Measurements from ENCODE around the gene NPTX1.

DNA sequence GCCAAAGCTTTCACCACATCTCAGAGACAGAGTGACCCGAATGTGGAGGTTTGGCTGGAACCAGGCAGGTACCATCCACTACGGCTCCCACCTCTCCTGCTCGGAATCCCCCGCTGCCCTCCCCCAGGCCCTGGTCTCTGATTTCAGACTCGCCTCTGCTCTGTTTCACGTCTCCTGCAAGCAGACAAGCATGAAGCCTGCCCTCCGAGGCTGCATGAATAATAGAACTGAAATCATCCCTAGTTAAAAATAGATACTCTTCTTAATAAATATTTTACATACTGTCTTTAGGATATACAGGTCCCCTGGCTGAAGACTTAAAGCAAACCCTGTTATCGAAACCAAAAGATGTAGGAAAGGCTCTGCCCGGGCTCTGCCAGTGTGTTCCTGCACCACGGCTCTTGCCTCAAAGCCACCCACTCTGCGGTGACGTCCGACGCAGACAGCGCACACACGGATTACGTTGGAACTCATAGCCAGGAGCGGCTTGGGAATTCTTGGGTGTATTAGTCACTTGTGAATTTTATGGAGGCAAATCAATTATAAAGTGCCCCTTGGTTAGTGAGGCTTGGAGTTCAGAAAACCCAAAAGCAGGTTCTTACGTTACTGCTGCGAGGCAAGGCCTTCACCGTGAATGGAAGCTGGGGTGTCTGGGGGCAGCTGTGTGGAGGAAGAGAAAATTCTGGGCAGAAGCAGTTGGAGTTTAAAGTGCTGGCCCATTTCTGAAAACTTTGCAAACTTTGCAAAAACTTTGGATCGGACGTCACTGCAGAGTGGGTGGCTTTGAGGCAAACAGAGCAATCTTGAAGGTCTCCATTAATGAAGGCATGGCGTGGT is 25.6 kb upstream of the NPTX1 start:
- TF ChIP-seq POLR2A (IDR thresholded peaks at IDR 0.05; ENCODE audit: low read depth, low read length) (no peak), POLR2AphosphoS5 (IDR thresholded peaks at IDR 0.05; ENCODE audit: low read depth, low read length) (no peak), POU2F2 (IDR thresholded peaks at IDR 0.05; ENCODE audit: low read depth, low read length) (no peak), SPI1 (IDR thresholded peaks at IDR 0.05; ENCODE audit: low read depth, low read length) (no peak)

Measured in GM12891 (cell line).